Neuron (in vitro differentiated cells): ENCODE measurements around the gene TRIM39.

ENCODE experiments used
- H2AFZ ChIP-seq: one replicate; pipeline ENCODE4 v1.6.1; 2013; ENCODE audit warnings: low read depth, mild to moderate bottlenecking, inconsistent platforms, low read length, moderate library complexity
- H3K27me3 ChIP-seq: one replicate; pipeline ENCODE4 v1.6.1; 2013; ENCODE audit warnings: low read length; ENCODE audit not compliant: insufficient read depth
- H3K36me3 ChIP-seq: one replicate; pipeline ENCODE4 v1.6.1; 2013; ENCODE audit warnings: low read length; ENCODE audit not compliant: insufficient read depth
- H3K4me1 ChIP-seq: one replicate; pipeline ENCODE4 v1.6.1; 2013; ENCODE audit warnings: low read length; ENCODE audit not compliant: insufficient read depth
- H3K4me3 ChIP-seq: 2 replicates; pipeline ENCODE4 v1.5.1; 2013; ENCODE audit warnings: mild to moderate bottlenecking, low read length, moderate library complexity
- H3K9me3 ChIP-seq: one replicate; pipeline ENCODE4 v1.6.1; 2013; ENCODE audit warnings: low read length

Gene TRIM39

DNA sequence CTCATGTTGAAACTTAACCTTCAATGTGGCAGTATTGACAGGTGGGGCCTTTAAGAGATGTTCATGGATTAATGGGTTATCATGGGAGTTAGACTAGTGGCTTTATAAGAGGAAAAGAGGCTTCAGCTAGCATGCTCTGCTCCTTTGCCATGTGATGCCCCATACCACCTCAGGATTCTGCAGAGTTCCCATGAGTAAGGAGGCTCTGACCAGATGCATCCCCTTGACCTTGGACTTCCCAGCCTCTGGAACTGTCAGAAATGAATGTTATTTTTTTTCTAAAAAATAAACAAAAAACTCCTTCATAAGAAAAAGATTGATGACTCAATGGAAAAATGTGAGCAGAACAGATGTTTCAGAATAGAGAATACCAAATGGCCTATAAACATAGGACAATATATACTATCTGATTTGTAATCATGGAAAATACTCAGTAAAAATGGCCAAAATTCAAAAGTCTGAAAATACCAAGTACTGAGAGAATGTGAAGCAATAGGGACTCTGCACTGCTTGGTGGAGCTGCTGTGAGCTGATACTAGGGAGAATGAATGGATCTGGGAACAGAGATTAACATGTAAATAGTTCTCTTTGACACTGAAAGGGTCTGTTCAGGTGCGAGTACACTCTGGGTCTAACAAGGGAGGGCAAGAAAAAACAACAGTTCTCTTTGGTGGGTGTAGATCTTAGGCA is 7.4 kb upstream of the TRIM39 start:
- no peaks in the 10 kb centered on the region for H3K27me3 ChIP-seq
- no peak overlapping the region for H3K4me3 ChIP-seq
- no peaks in the 10 kb centered on the region for H3K4me1 ChIP-seq
- H2AFZ ChIP-seq, result no peak overlapping the region
- peaks cover 6% of the 10 kb centered on the region for H3K9me3 ChIP-seq
- H3K36me3 ChIP-seq, result peaks cover 22% of the 10 kb centered on the region

DNA sequence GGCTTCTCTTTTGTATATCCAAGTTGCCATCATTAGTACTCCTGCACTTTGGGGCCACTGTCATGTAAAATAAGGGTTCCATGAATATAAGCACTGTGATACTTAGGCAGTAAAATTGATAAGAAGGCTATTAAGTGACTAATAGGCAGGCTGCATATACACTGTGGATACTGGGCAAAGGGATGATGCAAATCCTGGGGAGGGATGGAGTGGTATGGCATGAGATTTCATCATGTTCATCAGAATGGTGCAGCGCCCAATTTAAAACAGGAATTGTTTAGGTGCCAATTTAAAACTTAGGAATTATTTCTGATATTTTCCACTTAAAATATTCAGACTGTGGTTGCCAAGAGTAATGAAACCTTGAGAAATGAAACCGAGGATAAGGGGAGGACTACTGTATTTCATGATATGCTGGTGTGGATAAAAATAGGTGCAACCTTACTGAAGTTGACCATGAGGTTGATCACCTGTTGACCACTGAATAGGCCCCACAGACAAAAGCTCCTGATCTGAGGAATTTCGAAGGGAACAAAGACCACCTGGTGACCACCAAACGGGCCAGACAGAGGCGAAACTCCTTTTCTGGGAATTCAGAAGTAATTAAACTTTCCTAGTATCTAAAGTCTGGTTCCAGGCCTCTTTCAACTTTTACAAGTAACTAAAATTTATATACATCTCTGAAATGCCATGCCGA is 4.9 kb upstream of the TRIM39 start:
- no peak overlapping the region for H3K4me3 ChIP-seq

DNA sequence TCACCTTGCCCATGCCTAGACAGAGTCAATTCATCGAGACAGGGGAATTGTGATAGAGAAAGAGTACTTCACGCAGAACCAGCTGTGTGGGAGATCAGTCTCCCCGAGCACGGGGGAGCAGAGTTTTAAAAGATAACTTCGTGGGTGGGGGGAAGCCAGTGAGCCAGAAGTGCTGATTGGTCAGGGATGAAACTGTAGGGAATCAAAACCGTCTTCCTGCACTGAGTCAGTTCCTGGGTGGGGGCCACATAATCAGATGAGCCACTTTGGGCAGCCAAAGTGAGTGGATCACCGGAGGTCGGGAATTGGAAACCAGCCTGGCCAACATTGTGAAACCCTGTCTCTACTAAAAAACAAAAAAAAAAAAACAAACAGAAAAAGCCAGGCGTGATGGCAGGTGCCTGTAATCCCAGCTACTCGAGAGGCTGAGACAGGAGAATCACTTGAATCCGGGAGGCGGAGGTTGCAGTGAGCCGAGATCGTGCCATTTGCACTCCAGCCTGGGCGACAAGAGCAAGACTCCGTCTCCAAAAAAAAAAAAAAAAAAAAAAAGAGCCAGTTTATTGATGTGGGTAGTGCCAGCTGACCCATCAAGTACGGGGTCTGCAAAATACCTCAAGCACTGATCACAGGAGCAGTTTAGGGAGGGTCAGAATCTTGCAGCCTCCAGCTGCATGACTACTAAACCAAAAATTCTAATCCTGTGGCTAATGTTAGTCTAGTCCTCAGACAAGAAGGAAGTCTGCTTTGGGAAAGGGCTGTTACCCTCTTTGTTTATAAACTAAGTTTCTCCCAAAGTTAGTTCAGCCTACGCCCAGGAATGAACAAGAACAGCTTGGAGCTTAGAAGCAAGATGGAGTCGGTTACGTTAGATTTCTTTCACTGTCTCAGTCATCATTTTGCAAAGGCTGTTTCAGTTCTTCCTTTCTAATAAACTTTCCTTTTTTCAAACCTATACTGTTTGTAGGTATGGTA is 3.9 kb upstream of the TRIM39 start:
- Histone ChIP-seq H3K9me3 (peaks cover 6% of the 10 kb centered on the region), H3K4me1 (peaks cover 18% of the 10 kb centered on the region), H3K36me3 (peaks cover 9% of the 10 kb centered on the region), H3K27me3 (no peaks in the 10 kb centered on the region), H2AFZ (no peak overlapping the region), H3K4me3 (no peak overlapping the region)

More for the DNA sequence above, 4.9 kb upstream of the TRIM39 start:
- H3K9me3 ChIP-seq, result peaks cover 6% of the 10 kb centered on the region
- peaks cover 12% of the 10 kb centered on the region for H3K4me1 ChIP-seq
- H3K27me3 ChIP-seq, result no peaks in the 10 kb centered on the region
- peaks cover 9% of the 10 kb centered on the region for H3K36me3 ChIP-seq
- H2AFZ ChIP-seq, result no peak overlapping the region

DNA sequence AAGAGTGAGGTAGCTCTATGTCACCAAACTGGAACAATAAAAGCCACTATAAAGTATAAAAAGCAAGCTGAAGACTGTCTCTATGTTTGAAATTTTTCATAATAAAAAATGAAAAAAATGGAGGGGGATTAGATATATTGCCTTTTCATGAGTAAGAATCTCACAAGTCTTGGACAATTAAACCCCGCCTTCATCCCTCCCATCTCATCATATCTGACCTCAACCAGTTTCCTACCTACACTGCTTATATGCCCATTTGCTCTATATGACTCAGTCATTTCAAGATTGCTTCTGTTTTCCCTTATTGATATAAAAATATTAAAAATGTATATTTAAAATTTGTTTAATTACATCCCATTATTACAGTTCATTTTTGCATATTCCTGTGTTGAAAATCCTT is 2.9 kb upstream of the TRIM39 start:
- H2AFZ ChIP-seq, result no peak overlapping the region

DNA sequence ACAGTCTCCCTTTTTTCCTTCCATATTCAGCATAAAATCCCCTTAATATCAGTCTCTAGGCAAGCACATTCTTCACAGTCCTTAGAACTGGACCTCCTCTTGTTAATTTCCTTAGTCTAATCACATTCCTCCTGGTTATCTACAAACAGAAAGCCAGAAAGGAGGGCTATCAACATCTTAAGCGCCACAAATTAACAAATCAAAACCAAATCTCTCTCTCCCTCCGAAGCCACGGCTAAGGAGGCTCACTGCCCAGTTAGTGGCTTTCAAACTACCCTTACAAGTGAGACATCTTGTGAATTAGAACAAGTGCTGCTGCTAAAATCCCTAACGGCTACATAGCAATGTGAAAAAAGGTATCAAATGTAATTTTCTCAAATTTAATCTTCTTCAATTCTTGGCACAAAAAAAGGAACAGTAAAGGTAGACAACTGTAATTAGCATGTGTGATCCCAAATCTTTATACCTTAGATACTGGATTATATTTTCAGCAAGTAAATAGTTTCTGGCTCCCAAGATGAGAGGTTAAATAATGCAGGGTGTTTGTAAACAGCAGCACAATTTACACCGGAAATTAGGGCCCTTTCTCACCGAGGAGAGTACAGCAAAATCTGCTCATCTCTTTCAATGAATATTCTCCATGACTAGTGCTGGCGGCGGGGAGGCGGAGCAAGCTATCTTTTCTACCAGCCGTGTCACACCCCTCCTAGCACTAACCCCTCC is 1.4 kb upstream of the TRIM39 start:
- H3K4me1 ChIP-seq, result peaks cover 19% of the 10 kb centered on the region

More for the DNA sequence above, 2.9 kb upstream of the TRIM39 start:
- H3K27me3 ChIP-seq, result no peaks in the 10 kb centered on the region
- H3K4me1 ChIP-seq, result peaks cover 19% of the 10 kb centered on the region
- H3K9me3 ChIP-seq, result peaks cover 6% of the 10 kb centered on the region
- no peak overlapping the region for H3K4me3 ChIP-seq
- peaks cover 8% of the 10 kb centered on the region for H3K36me3 ChIP-seq

DNA sequence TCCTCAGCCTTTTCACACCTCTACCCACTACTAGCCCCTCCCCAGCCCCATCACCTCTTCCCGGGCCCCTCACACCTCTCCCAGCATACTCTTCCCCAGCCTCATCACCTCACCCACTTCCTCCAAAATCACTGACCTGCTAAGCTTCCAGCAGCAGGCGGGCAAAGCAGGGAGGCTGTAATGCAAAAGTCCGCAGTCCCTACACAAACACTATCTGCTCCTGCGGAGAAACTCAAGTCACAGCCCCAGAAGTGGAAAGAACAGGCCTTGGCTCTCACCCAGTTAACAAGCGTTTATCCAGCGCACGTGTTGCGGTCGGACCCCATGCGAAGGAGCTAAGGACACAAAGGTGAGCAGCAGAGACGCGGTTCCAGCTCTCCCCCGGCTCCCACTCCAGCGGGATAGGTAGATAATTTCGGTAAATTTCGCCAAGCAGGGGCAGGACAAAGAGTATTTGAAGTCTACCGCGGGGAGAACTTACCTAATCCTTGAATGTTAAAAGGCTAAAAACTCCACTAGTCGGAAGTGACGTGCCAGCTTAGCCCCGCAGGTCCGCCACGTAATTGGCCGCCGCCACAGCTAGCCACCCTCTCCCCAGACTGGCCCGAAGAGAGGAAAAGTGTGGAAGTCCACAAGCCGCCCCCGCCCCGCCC is 728 bp upstream of the TRIM39 start:
- Histone ChIP-seq H3K9me3 (peaks cover 3% of the 10 kb centered on the region), H3K27me3 (no peaks in the 10 kb centered on the region), H2AFZ (peak overlapping the region; percentile 62), H3K4me1 (peaks cover 19% of the 10 kb centered on the region), H3K4me3 (peak overlapping the region; percentile 62), H3K36me3 (peaks cover 16% of the 10 kb centered on the region)

More for the DNA sequence above, 1.4 kb upstream of the TRIM39 start:
- no peaks in the 10 kb centered on the region for H3K27me3 ChIP-seq
- peaks cover 3% of the 10 kb centered on the region for H3K9me3 ChIP-seq
- H2AFZ ChIP-seq, result no peak overlapping the region
- peaks cover 11% of the 10 kb centered on the region for H3K36me3 ChIP-seq
- H3K4me3 ChIP-seq, result peak overlapping the region; percentile 62

DNA sequence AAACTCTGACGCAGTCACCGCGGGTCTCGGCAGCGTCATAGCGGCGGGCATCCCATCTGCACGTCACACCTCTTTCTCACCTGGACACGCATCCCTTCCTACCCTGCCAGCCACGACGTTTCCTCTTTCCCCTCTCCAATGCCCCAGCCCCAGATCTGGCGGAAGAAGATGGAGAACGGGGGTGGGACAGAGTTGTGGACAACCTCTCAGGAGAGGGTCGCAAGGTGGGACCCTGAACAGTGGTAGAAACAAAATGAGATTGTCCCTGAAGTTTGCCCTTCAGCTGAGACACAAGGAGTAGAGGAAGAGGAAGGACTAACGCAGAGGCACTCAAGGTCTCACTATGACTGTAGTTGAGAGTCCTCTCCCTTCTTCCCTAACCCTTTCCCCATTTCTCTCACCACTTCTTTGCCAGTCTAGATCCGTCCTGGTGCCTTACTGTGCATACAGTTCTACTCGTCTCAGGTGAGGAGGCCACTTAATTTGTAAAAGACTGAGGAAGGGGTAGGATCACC is 562 bp downstream of the TRIM39 start:
- H3K9me3 ChIP-seq, result peaks cover 3% of the 10 kb centered on the region
- no peaks in the 10 kb centered on the region for H3K27me3 ChIP-seq
- peaks cover 19% of the 10 kb centered on the region for H3K4me1 ChIP-seq
- peak overlapping the region; percentile 62 for H2AFZ ChIP-seq
- H3K4me3 ChIP-seq, result peak overlapping the region; percentile 62
- peaks cover 21% of the 10 kb centered on the region for H3K36me3 ChIP-seq

DNA sequence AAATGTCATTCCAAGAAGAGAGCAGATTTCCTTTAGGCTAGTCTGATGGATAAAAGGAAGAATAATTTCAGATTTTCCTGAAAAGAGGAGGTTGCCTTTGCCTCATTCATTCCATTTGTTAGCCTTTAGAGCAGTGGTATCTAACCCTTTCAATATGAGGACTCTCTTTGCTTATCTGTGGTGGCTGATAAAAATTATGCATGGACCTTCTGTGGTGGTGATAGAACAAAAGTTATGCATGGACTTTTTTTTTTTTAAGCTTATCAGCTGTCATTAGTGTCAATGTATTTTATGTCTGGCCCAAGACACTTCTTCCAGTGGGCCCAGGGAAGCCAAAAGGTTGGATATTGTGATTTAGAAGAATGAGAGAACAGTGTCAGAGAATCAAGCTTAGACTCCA is 1.7 kb downstream of the TRIM39 start:
- Histone ChIP-seq H3K4me3 (no peak overlapping the region), H3K4me1 (peaks cover 19% of the 10 kb centered on the region), H3K27me3 (no peaks in the 10 kb centered on the region), H2AFZ (no peak overlapping the region), H3K9me3 (no peaks in the 10 kb centered on the region), H3K36me3 (peaks cover 23% of the 10 kb centered on the region)

DNA sequence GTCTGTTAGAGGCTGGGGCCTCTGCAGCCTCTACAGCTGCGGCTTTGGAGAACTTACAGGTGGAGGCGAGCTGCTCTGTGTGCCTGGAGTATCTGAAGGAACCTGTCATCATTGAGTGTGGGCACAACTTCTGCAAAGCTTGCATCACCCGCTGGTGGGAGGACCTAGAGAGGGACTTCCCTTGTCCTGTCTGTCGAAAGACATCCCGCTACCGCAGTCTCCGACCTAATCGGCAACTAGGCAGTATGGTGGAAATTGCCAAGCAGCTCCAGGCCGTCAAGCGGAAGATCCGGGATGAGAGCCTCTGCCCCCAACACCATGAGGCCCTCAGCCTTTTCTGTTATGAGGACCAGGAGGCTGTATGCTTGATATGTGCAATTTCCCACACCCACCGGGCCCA is 2.6 kb downstream of the TRIM39 start:
- H2AFZ ChIP-seq, result no peak overlapping the region
- H3K36me3 ChIP-seq, result peaks cover 30% of the 10 kb centered on the region
- no peaks in the 10 kb centered on the region for H3K9me3 ChIP-seq
- peaks cover 19% of the 10 kb centered on the region for H3K4me1 ChIP-seq
- no peaks in the 10 kb centered on the region for H3K27me3 ChIP-seq
- H3K4me3 ChIP-seq, result no peak overlapping the region

DNA sequence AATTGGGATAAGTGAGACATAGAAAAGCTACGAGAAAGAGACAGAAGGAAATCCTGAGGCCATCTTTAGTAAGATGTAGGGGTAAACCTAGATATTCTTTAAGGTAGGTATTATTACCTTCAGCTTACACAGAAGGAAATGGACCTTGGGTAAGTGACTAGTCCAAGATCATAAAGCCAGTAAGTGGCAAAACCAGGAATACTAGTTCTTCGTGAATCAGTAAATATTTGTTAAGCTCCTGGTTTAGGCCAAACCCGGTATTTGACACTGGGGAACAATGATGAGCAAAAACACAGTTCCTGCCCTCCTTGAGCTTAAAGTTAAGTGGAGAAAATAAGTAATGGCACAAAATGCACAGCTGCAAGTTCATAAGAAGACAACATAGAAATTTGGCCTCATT is 5.3 kb downstream of the TRIM39 start:
- peaks cover 52% of the 10 kb centered on the region for H3K36me3 ChIP-seq

DNA sequence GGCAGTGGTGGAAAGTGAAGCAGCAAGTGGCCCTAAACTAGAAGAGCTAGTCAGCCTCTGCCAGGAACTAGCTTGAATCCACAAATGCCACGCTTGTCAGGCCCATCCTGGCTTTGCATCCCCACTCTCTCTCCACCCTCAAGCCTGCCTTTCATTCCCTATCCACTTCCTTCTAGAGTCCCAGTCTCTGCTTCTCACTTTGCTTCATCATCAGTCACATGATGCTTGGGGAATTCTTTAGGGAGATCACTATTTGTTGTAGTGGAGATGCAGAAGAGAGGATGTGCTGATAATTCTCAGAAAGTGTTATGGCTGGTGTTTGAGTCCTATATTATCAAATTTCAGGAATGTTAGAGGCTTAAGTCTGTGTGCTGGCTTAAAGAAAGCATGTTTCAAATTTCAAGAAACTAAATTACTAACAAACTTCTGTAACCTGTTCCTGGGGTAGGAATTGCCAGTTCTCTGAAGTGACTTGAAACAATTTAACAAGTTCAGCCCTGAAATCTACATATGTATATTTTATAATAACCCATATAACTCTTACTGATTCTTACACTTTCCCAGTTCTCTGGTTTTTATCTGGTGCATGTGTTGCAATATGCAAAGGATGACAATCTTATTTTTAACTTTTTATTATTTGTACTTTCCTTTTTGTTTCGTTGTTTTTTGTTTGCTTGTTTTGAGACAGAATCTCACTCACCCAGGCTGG is 7.5 kb downstream of the TRIM39 start:
- no peak overlapping the region for H3K4me3 ChIP-seq
- H3K4me1 ChIP-seq, result no peaks in the 10 kb centered on the region
- no peaks in the 10 kb centered on the region for H3K27me3 ChIP-seq
- peaks cover 61% of the 10 kb centered on the region for H3K36me3 ChIP-seq
- H2AFZ ChIP-seq, result no peak overlapping the region
- H3K9me3 ChIP-seq, result no peaks in the 10 kb centered on the region

More for the DNA sequence above, 5.3 kb downstream of the TRIM39 start:
- Histone ChIP-seq H2AFZ (no peak overlapping the region), H3K4me1 (peaks cover 7% of the 10 kb centered on the region), H3K9me3 (no peaks in the 10 kb centered on the region), H3K4me3 (no peak overlapping the region), H3K27me3 (no peaks in the 10 kb centered on the region)
